NCI-H2196 (cell line): Measurements from ENCODE around the gene INPP5A.
"Not testable (repeated sequence)": the region's sequence is repeated elsewhere in the genome, so short reads cannot be mapped to it uniquely, and the experiment has no call there.

Experiments used
- DNase-seq: peaks from one replicate; lab custom pipeline; 2025; ENCODE audit not compliant: unreplicated experiment; lab: John Stamatoyannopoulos, UW

Gene INPP5A

DNA sequence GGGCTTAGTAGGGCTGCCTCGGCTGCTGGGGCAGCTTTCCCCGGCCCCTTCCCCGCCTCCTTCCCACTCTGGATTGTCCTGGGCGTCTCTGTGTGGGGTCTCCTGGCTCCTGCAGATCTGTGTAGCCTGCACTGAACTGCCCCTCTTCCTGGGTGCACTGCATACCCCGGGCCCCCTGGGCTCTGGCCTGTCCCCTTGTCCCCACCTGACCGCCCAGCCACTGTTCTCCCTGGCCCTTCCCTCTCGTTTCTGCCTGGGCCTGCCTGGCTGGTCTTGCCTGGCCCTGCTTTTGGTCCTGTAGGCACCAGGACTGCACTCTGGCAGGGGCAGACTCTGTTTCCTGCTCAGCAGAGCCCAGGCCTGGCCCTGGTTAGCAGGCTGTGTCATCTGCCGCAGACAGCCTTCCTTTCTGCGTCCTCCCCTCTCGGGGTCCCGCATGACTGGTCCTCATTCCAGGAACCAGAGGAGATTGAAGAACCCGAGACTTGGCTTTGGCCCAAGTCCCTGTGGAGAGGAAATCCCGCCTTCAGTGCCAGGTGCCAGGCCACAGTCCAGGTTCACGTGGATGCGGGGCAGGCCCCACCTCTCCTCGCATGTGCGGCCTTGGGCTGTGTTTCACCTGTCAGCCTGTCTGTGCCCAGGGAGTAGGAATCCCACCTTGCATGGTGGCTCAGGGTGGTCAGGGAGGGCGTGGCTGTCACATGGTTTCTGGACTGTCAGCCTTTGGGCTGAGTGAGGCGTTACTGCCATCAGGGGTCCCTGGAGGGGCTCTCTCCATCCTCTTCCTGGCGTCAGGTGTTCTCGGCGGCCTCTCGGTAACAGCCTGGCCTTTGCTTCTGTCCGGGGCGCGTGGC lies 9.2 kb downstream of the INPP5A start:
- no peak for DNase-seq

DNA sequence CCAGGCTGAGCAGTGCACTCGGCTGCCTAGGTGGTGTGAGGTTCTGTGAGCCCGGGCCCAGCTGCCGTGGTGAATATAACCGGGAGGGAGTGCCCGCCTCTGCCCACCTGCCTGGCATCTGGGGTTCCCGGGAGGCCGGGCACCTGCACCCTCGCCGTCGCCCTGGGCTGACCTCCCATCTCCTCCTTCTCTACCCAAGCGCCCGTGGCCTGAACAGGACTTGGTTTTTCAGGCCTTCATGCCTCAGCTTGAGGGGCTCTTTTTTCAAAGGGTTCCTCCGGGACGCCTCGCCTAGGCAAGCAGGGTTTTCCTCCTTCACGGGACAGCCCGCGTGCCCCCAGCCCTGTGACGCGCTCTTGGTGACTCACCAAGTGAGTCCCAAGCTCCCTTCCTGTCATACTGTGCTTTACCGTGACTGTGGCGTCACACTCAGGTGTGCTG lies 9.9 kb downstream of the INPP5A start:
- no peak for DNase-seq

DNA sequence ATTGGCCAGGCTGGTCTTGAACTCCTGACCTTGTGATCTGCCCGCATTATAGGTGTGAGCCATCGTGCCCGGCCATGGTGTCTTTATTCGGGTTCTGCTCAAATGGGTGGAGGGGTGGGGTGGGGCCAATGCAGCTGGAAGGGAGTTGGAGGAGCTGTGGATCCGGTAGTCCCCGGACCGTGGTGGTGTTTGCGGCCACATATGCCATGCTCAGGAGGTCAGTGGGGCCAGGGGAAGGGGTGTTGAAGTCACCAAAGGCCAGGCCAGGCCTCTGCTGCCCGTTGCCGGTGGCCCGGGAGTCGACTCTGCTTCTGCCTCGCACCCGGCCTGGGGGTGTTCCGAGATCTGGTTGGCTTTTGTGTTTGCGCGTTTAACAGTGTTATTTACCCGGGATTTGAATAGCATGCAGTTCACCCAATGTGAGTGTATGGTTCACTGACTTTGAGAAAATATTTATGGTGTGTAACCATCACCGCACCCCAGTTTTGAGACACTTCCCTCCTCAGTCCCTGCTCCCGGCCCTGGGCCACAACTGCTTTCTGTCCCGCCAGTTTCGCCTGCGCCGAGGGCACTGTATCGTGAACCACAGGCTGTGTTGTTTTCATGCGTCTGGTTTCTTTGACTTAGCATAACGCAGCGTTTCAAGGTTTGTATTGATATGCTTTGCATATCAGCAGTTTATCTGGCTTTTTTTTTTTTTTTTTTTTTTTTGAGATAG lies 10.7 kb downstream of the INPP5A start:
- DNase-seq, result no peak

DNA sequence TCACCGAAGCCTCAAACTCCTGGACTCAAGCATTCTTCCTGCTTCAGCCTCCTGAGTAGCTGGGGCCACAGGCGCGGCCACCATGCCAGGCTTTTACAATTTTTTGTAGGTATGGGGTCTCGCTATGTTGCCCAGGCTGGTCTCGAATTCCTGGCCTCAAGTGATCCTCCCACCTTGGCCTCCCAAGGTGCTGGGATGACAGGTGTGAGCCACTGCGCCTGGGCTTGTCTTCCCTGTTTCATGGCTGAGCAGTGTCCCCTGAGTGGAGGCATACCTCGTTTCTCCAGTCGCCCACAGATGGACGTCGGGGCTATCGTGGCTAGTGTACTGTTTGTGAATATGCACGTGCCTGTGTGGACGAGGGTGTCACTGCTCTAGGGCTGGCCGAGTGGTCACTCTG lies 11.3 kb downstream of the INPP5A start:
- DNase-seq, result no peak

DNA sequence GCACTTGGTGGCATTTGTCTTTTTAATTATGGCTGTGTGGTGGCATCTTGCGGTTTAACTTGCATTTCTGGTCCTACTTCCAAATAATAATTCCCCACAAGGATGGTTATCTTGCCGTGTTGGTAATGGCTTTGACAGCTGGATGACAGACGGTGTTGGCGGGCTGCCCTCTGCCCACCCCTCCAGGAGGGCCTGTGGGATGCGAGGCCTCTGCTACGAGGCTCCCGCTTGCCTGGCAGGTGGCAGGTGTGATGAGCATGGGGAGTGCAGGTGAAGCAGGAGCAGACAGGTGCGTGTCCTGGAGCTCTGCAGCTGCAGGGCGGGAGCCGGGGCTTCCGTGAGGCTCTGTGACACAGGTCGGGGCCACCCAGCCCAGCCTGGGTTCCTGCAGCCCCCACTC lies 11.8 kb downstream of the INPP5A start:
- no peak for DNase-seq

DNA sequence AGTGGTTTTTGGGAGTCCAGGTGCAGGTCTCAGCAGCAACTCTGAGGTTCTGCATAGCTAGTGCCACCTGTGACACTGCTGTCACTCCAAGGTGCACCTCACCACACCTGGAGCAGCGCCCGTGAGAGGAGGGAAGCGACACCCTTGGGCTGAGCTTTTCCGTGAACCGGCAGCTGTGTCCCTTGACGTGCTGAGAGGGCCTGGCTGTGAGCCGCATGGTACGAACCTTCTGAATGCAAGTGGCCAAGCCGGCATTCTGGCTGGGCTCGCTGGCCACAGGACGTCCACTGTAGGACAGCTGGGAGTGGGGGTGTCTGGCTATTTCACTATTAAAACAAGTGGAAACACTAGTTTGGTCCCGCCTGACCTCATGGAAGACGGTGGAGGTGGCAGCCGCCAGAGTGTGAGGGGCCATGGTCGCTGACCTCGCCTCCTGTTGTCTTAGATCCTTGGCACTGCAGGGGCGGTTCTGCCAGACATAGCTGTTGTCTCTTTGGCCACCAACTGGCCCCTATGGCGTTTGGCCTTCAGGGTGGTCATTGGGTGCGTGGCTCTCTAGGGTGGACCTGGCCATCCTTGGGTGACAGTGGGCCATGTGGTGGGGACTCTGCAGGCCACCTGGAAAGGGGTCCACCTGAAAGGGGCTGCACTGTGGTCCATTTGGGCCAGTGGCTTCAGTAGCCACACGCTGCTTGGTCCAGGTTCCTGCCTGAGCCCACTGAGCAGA lies 12.9 kb downstream of the INPP5A start:
- DNase-seq, result no peak

DNA sequence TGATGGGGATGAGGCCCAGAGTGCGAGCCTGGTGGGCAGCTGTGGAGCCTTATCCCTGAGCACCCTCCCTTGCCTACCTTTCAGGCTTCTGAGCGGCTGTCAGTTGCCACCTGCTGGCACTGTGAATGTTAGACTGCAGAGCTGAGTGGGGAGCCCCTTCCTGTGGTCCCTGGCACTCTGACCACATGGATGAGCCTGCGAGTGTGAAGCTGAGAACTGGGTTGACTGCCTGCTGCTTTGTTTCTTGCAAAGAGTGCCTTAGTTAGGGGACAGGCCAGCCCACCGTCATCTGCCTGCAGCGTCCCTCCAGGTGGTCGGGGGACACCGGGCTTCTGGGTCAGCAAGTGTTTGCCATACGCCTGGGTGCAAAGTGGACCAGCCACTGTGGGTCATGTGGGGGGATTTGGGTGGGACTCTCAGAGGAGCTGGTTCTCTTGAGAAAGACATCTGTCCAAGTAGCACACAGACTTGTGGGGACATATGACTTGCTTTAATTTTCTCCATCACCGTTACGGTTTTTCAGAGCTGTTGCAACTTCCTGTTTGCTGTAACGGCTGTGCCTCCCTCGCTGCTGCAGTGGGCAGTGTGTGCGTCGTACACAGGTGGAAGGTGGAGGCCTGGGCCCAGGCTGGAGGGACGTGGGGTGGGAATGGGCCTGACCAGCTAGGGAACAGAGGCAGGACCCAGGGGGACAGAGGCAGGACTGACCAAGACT lies 13.7 kb downstream of the INPP5A start:
- no peak for DNase-seq

DNA sequence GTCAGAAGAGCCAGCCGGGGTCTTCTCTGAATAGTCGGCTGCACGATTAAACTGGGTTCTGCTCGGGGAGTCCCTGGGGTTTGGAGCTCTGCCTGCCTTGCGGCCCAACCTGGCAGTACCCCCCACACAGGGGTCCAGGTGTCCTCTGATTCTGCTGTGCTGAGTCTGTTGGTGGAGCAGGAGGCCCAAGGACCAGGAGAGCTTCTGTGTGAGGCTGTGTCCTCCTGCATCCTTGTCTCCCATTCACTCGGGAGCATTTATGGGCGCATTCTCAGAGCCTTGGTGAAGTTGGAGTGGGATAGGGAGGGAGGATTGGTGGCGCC lies 14.2 kb downstream of the INPP5A start:
- DNase-seq, result no peak

DNA sequence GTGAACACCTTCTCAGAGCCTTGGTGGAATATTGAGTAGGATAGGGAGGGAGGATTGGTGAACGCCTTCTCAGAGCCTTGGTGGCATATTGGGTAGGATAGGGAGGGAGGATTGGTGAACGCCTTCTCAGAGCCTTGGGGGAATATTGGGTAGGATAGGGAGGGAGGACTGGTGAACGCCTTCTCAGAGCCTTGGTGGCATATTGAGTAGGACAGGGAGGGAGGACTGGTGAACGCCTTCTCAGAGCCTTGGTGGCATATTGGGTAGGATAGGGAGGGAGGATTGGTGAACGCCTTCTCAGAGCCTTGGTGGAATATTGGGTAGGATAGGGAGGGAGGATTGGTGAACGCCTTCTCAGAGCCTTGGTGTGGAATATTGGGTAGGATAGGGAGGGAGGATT lies 15.0 kb downstream of the INPP5A start:
- DNase-seq, result not testable (repeated sequence)

DNA sequence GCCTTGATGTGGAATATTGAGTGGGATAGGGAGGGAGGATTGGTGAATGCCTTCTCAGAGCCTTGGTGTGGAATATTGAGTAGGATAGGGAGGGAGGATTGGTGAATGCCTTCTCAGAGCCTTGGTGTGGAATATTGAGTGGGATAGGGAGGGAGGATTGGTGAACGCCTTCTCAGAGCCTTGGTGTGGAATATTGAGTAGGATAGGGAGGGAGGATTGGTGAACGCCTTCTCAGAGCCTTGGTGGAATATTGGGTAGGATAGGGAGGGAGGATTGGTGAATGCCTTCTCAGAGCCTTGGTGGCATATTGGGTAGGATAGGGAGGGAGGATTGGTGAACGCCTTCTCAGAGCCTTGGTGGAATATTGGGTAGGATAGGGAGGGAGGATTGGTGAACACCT lies 16.0 kb downstream of the INPP5A start:
- DNase-seq, result not testable (repeated sequence)

DNA sequence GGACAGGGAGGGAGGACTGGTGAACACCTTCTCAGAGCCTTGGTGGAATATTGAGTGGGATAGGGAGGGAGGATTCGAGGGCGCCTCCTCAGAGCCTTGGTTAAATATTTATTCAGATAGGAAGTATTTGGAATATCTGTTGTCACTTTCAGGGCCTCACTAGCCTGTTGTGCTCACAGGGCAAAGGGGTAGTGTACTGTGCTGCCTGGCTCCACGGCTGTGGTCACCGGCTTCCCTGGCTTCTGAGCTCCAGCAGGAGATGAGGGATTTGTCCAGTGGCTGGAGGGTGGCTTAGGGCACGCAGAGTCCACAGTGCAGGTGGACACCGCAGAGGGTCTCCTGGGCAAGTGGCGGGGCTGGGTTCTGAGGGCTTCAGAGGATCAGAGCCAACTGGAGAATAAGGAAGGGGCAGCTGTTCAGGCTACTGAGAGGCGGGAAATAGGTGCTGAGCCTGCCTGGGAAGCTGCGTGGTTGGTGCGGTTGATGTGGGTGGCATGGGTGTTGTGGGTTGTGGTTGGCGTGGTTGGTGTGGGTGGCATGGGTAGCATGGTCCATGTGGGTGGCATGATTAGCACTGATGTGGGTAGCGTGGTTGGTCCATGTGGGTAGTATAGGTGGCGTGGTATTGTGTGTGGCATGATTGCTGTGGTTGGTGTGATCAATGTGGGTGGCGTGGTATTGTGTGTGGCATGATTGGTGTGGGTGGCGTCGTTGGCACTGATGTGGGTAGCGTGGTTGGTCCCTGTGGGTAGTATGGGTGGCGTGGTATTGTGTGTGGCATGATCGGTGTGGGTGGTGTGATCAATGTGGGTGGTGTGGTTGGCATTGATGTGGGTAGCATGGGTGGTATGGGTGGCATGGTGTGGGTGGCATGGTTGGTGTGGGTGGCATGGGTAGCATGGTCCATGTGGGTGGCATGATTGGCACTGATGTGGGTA lies 16.7 kb downstream of the INPP5A start:
- DNase-seq, result no peak

DNA sequence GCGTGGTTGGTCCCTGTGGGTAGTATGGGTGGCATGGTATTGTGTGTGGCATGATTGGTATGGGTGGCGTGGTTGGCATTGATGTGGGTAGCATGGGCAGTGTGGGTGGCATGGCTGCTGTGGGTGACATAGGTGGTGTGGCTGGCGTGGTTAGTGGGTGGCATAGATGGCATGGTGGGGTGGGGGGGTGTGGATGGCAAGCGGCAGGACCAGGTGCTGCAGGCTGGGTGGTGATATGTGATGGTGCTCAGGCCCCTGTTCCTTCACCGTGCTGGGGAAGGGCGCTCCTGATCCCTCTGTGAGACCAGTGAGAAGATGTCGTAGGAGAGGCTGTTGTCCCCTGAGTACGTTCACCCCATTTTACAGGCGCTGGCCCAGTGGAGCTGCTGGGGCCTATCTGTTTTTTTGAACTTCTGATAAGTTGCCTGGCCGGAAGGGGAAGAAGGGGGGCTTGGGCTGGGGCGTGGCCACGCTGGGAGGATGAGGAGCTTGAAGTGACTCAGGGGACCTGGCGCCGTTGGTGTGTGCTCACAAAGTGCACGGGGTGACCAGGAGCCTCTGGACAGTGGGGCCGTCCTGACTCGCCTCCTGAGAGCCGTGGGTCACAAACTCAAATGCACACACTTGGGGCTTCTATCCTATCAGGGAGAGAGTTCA lies 17.5 kb downstream of the INPP5A start:
- no peak for DNase-seq

DNA sequence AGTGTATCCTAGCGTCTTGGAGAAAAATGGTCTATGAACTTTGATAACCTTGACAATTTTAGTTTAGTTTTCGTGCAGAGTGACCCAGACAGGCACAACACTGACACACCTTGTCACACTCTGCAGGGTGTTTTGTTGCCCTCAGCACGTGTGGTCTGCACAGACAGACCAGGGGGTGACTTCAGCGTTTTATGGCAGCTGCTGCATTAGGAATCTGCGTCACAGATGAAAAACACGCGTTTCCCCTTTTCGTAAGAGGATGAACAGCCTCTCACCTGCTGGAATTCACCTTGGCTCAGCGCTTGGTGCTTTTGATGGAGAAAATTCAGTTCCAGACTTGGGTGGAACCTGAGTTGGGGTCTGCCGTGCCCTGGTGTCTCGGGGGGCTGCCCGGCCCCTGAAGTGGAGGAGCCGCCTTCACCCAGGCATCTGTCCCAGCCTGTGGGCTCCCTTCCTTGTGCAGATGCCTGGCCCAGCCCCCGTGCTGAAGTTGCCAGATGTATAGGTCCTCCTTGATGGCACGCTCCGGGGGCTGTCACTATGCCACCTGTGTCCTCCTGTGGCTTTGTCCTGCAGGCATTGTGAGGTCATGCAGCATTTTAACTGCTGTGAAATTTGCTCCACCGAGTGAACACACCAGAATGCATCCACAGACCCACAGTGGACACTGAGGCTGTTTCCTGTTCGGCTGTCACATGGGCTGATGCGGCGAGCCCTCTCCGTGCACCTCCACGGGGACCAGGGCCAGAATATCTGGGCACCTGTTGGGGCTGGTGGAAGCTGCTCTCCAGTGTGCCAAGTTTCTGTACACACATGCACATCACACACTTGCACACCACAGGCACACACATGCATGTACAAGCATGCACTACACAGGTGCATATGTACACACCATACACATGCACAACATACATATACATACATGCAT lies 18.3 kb downstream of the INPP5A start:
- DNase-seq, result no peak

DNA sequence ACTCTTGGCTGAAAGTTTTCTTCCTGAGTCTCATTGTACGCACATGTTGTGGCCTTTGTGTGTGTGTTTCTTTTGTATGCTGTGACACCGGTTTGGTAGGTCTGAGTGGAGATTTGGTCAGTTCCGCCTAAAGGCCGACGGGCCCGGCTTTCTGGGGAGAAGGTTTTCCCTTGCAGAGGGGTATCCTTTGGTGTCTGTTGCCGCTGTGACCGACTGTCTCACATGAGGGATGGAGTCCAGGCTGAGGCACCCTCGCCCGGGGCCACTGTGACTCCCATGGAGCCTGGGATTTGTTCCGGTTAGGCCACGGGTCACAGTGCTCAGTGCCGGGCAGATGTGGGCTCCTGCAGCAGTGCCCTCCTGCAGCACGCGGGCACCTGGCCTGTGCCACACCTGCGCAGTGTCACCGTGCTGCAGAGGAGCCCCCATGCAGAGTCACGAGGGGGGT lies 19.4 kb downstream of the INPP5A start:
- no peak for DNase-seq

DNA sequence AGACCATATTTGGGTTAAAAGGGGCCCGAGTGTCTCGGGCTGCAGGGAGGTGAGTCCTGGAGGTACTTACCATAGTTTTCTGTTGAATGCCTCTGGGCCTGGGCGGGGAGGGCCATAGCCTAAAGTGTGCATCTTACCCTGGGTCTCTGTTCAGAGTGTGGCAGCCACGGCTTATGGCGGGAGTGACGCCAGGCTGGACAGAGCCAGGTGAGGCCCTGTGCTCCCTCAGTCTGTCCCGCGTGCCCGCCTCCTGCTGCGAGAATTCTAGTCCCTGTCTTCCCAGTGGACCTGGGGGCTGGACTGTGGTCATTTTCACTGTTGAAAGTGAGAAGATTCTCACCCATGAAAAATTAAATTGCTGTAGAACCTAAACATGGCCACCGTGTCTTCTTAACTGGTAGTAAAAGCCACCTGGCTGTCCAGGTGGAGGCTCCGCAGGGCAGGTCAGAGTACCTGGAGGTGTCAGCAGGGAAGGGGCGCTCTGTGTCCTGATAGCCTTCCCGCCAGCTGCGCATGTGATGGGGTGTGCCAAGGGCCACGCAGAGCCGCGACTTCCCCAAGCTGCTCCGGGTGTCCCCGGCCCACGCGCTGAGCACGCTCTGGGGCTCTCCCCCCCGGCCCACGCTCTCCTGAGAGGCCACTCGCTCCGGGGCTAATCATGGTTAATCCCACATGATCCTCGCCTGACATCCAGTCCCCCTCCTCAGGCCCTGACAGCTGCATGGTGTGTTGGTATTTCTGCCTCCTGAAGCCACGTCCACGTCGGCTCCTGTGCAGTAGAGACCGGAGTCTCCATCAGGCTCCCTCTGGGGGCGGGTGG lies 20.3 kb downstream of the INPP5A start:
- no peak for DNase-seq

DNA sequence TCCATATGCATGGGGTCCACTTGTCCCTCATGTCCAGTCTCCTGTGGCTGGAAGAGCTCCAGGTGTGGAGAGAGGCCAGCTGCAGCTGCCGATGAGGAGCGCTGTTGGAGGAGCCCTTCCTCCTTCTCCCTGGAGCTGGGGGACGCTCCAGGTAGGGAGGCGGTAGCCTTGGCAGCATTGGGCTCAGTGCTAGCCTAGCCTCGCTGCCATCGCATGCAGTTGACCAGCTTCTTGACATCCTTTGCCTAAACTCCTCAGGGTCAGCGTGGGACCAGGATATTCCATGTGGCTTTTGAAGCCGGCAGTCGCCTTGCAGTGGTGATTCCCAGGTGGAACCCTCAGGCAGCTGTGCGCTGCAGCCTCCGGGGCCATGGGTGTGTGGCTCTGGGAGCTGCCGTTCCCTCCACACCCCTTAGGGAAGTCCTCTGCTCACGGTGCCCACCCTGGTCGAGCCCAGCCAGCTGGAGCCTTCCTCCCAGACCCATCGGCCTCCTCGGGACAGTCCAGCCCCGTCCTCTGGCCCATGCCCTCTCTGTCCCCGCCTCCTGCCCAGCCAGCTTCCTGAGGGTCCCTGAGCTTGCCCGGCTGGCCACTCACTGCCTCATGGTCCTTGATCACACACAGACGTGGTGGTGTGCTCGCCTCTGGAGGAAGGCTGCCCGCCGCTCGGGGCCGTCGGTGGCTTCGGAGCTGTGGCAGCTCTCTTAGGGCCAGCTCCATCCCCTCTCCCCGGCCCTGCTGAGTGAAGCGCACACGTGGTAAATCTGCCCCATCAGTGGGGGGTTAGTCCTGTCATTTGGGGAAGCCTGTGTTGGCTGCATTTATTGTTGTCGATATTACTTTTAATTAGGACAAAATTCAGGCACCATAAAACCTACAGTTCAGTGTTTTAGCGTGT lies 21.2 kb downstream of the INPP5A start:
- DNase-seq, result no peak

DNA sequence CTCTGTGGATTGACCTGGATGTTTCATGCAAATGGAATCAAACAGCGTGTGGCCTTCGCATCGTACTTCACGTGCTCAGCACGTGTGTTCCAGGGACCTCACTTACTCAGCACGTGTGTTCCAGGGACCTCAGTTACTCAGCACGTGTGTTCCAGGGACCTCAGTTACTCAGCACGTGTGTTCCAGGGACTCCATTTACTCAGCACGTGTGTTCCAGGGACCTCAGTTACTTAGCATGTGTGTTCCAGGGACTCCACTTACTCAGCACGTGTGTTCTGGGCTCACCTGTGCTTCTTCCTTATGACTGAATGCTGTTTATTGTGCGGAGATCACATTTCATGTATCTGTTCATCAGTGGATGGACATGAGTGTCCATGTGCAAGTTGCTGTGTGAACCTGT lies 22.0 kb downstream of the INPP5A start:
- no peak for DNase-seq
